Tibial nerve (tissue), 4 donors: ENCODE results near the gene FYCO1. TPM values are rescaled to one million over a fixed set of nuclear protein-coding genes. Genes with fewer than 3 reads are reported as not detected.

Experiments used
- DNase-seq, 2 donors: peaks; one replicate each; pipeline ENCODE4 v3.0.0-alpha.2; 2019; ENCODE audit warnings: low spot score in 2 of 2
- H3K27ac ChIP-seq, 4 donors: fragments of 200-600 bp; sonication (generic) in 3 of 4; one replicate each; pipeline ENCODE4 v1.5.1; 2017 to 2019; ENCODE audit warnings: mild to moderate bottlenecking in 1 of 4
- H3K27me3 ChIP-seq, 2 donors: fragments of 200-600 bp; sonication (generic) in 1 of 2; one replicate each; pipeline versions ENCODE4 v1.5.1 to v1.6.0; 2017 to 2019
- H3K36me3 ChIP-seq, 3 donors: fragments of 200-600 bp; sonication (generic); one replicate each; pipeline ENCODE4 v1.5.1; 2018 to 2019
- H3K4me1 ChIP-seq, 4 donors: fragments of 200-600 bp; sonication (generic) in 3 of 4; one replicate each; pipeline ENCODE4 v1.5.1; 2017 to 2019
- H3K4me3 ChIP-seq, 4 donors: fragments of 200-600 bp; sonication (generic) in 3 of 4; one replicate each; pipeline ENCODE4 v1.5.1; 2017 to 2019; ENCODE audit warnings: mild to moderate bottlenecking in 1 of 4, moderate library complexity in 1 of 4
- H3K9me3 ChIP-seq, 4 donors: fragments of 200-600 bp; sonication (generic) in 3 of 4; one replicate each; pipeline ENCODE4 v1.5.1; 2017 to 2019
- CTCF ChIP-seq, 5 experiments: fragments of 200-600 bp in 3 of 5; fragments of 450-650 bp in 2 of 5; sonication (generic) in 3 of 5; IDR thresholded peaks; one replicate each; pipeline ENCODE4 v1.5.1; 2016 to 2019; ENCODE audit warnings: antibody characterized with exemption in 5 of 5, mild to moderate bottlenecking in 3 of 5, moderate library complexity in 2 of 5
- EP300 ChIP-seq, 2 donors: sonication (generic); formaldehyde crosslinking; IDR thresholded peaks; one replicate each; pipeline ENCODE4 v1.6.1; 2017; ENCODE audit warnings: antibody characterized with exemption in 2 of 2, mild to moderate bottlenecking in 1 of 2
- POLR2A ChIP-seq, 2 donors: fragments of 450-650 bp; IDR thresholded peaks; one replicate each; pipeline ENCODE4 v1.6.1; 2017; ENCODE audit warnings: antibody characterized with exemption in 2 of 2, mild to moderate bottlenecking in 2 of 2, moderate library complexity in 2 of 2
- WGBS, 2 donors: methylation state at CpG; one replicate each; pipeline ENCODE4 v1.1.5; 2018; 5-methylcytosine and 5-hydroxymethylcytosine counted together
- total RNA-seq, 4 donors: library from RNA; depleted of rRNA; stranded (reverse); fragments of >200 nt; gene quantifications; one replicate each; pipeline ENCODE4 v1.1.0, GENCODE V29; 2016

The FYCO1 gene
- total RNA-seq, 4 donors from 2014 or later = 61.7 to 85.2 (median 67.9) TPM

GRCh38 chr3:45984331-45985312 is 11.0 kb downstream of the FYCO1 start:
- peak in 1 of 2 donors; percentile 24 for DNase-seq
- peak overlapping the region in 1 of 4 donors; percentile 11 for H3K27ac ChIP-seq
- no peaks in the 10 kb centered on the region for H3K27me3 ChIP-seq
- TF ChIP-seq CTCF (IDR thresholded peaks at IDR 0.05) (no peak), EP300 (IDR thresholded peaks at IDR 0.05) (no peak)
- peaks cover 4 to 56% (median 39%) of the 10 kb centered on the region in 4 donors for H3K4me1 ChIP-seq
- 73 to 78% methylated on average over 8 of the region's 8 CpGs for WGBS, 2 donors
- no peaks in the 10 kb centered on the region for H3K9me3 ChIP-seq
- H3K4me3 ChIP-seq = no peak overlapping the region
- peaks cover 0 to 53% (median 13%) of the 10 kb centered on the region in 3 donors for H3K36me3 ChIP-seq

GRCh38 chr3:45983770-45984169 is 11.9 kb downstream of the FYCO1 start:
- no peak overlapping the region for H3K4me3 ChIP-seq
- H3K4me1 ChIP-seq = peaks cover under 1 to 47% (median 33%) of the 10 kb centered on the region in 4 donors
- H3K27ac ChIP-seq = no peak overlapping the region
- TF ChIP-seq POLR2A (IDR thresholded peaks at IDR 0.05) (no peak), EP300 (IDR thresholded peaks at IDR 0.05) (no peak)
- H3K9me3 ChIP-seq = no peaks in the 10 kb centered on the region
- no peak for DNase-seq
- no peaks in the 10 kb centered on the region for H3K27me3 ChIP-seq
- H3K36me3 ChIP-seq = peaks cover 0 to 61% (median 13%) of the 10 kb centered on the region in 3 donors
- 83 to 92% methylated on average over 3 of the region's 3 CpGs for WGBS, 2 donors

- WGBS, 2 donors = 66 to 75% methylated on average over 2 of the region's 2 CpGs
- Histone ChIP-seq H3K4me3 (no peak overlapping the region), H3K27me3 (no peaks in the 10 kb centered on the region), H3K36me3 (peaks cover 0 to 81% (median 13%) of the 10 kb centered on the region in 3 donors), H3K9me3 (no peaks in the 10 kb centered on the region), H3K4me1 (peaks cover 0 to 24% (median 12%) of the 10 kb centered on the region in 4 donors), H3K27ac (no peak overlapping the region)
- TF ChIP-seq CTCF (IDR thresholded peaks at IDR 0.05) (no peak), EP300 (IDR thresholded peaks at IDR 0.05) (no peak), POLR2A (IDR thresholded peaks at IDR 0.05) (no peak)
- DNase-seq = no peak
Observed at GRCh38 chr3:45981346-45982074, 14.1 kb downstream of the FYCO1 start.

- WGBS, 2 donors = 80 to 84% methylated on average over 2 of the region's 2 CpGs
- H3K4me1 ChIP-seq = peaks cover 0 to 18% (median 5%) of the 10 kb centered on the region in 4 donors
- no peaks in the 10 kb centered on the region for H3K9me3 ChIP-seq
- peaks cover 0 to 88% (median 13%) of the 10 kb centered on the region in 3 donors for H3K36me3 ChIP-seq
- H3K4me3 ChIP-seq = no peak overlapping the region
- DNase-seq = no peak
- H3K27me3 ChIP-seq = no peaks in the 10 kb centered on the region
- TF ChIP-seq POLR2A (IDR thresholded peaks at IDR 0.05) (no peak), CTCF (IDR thresholded peaks at IDR 0.05) (no peak), EP300 (IDR thresholded peaks at IDR 0.05) (no peak)
- H3K27ac ChIP-seq = no peak overlapping the region
Observed at GRCh38 chr3:45980819-45981218, 14.8 kb downstream of the FYCO1 start.

GRCh38 chr3:45980229-45980813 is 15.3 kb downstream of the FYCO1 start:
- TF ChIP-seq CTCF (IDR thresholded peaks at IDR 0.05) = no peak
- no peak for TF ChIP-seq EP300 (IDR thresholded peaks at IDR 0.05)
- no peak for TF ChIP-seq POLR2A (IDR thresholded peaks at IDR 0.05)
- H3K36me3 ChIP-seq = peaks cover 0 to 93% (median 13%) of the 10 kb centered on the region in 3 donors
- 80 to 85% methylated on average over 7 of the region's 7 CpGs for WGBS, 2 donors
- no peak overlapping the region for H3K27ac ChIP-seq
- H3K27me3 ChIP-seq = no peaks in the 10 kb centered on the region
- peaks cover 0 to 13% (median under 1%) of the 10 kb centered on the region in 4 donors for H3K4me1 ChIP-seq
- no peak overlapping the region for H3K4me3 ChIP-seq
- no peak for DNase-seq
- no peaks in the 10 kb centered on the region for H3K9me3 ChIP-seq
